HFFc6 (cell line): ENCODE results near the gene CASK. TPM values are rescaled to one million over a fixed set of nuclear protein-coding genes. Genes with fewer than 3 reads are reported as not detected.
A peak's percentile ranks its signal among the peaks of the same experiment; 100 is the strongest.

Experiments used
- DNase-seq: peaks from one replicate; pipeline ENCODE4 v3.0.0-alpha.2; 2018
- H3K27ac Mint-ChIP-seq: 2 replicates; pipeline ENCODE4 v1.8.0; 2020; ENCODE audit warnings: mild to moderate bottlenecking, mixed read lengths
- H3K27me3 Mint-ChIP-seq: 2 replicates; pipeline ENCODE4 v1.8.0; 2021; ENCODE audit warnings: mild to moderate bottlenecking, moderate library complexity, mixed read lengths; ENCODE audit not compliant: insufficient read depth
- H3K36me3 Mint-ChIP-seq: 2 replicates; pipeline ENCODE4 v1.8.0; 2021; ENCODE audit warnings: low read depth, mixed read lengths
- H3K4me1 Mint-ChIP-seq: 2 replicates; pipeline ENCODE4 v1.8.0; 2020; ENCODE audit warnings: low read depth, mixed read lengths
- H3K4me3 Mint-ChIP-seq: 2 replicates; pipeline ENCODE4 v1.8.0; 2020; ENCODE audit warnings: mild to moderate bottlenecking, moderate library complexity, mixed read lengths
- H3K9me3 Mint-ChIP-seq: 2 replicates; pipeline ENCODE4 v1.8.0; 2020; ENCODE audit warnings: mild to moderate bottlenecking, mixed read lengths
- CTCF ChIP-seq: fragments of 200-600 bp; sonication (generic); IDR thresholded peaks from 2 replicates; pipeline ENCODE4 v1.5.0; 2021; ENCODE audit warnings: antibody characterized with exemption, mild to moderate bottlenecking
- total RNA-seq, 6 experiments: library from RNA; stranded (reverse); fragmentation: NEBNext Ultra II Directional; extraction: Animal tissue kit (Norgen Biotek cat#: 25700); gene quantifications; 2 replicates in 1 of 6; 3 replicates in 5 of 6; pipeline ENCODE4 v1.2.3, GENCODE V29; 2021

Gene CASK
- total RNA-seq, 6 experiments from 2014 or later = 34.7 to 37.1 (median 35.4) TPM

GRCh38 chrX:41739871-41740270 lies 183.5 kb downstream of the CASK start:
- H3K9me3 Mint-ChIP-seq = no peaks in the 10 kb centered on the region
- DNase-seq = no peak
- H3K27me3 Mint-ChIP-seq = no peaks in the 10 kb centered on the region; the same call in 1 of the 2 replicates
- no peaks in the 10 kb centered on the region for H3K4me1 Mint-ChIP-seq
- no peak for TF ChIP-seq CTCF
- no peak overlapping the region for H3K4me3 Mint-ChIP-seq
- no peaks in the 10 kb centered on the region for H3K36me3 Mint-ChIP-seq
- H3K27ac Mint-ChIP-seq = no peak overlapping the region

GRCh38 chrX:41737065-41737464 lies 186.3 kb downstream of the CASK start:
- Mint-ChIP-seq H3K36me3 (no peaks in the 10 kb centered on the region), H3K27me3 (no peaks in the 10 kb centered on the region; the same call in 1 of the 2 replicates), H3K9me3 (no peaks in the 10 kb centered on the region), H3K4me1 (peaks cover 5% of the 10 kb centered on the region; the same call in 1 of the 2 replicates), H3K27ac (no peak overlapping the region), H3K4me3 (no peak overlapping the region)
- no peak for DNase-seq
- no peak for TF ChIP-seq CTCF

- Mint-ChIP-seq H3K4me1 (peaks cover 5% of the 10 kb centered on the region; the same call in 1 of the 2 replicates), H3K27ac (no peak overlapping the region), H3K27me3 (no peaks in the 10 kb centered on the region), H3K9me3 (no peaks in the 10 kb centered on the region), H3K36me3 (no peaks in the 10 kb centered on the region), H3K4me3 (no peak overlapping the region)
- DNase-seq = peak; percentile 2
- peak; percentile 72 for TF ChIP-seq CTCF
Measured at GRCh38 chrX:41734530-41734929, 188.8 kb downstream of the CASK start.

- no peak for TF ChIP-seq CTCF
- Mint-ChIP-seq H3K4me1 (peaks cover 5% of the 10 kb centered on the region; the same call in 1 of the 2 replicates), H3K9me3 (no peaks in the 10 kb centered on the region), H3K27ac (no peak overlapping the region), H3K27me3 (no peaks in the 10 kb centered on the region), H3K4me3 (no peak overlapping the region), H3K36me3 (no peaks in the 10 kb centered on the region)
- no peak for DNase-seq
Measured at GRCh38 chrX:41733939-41734338, 189.4 kb downstream of the CASK start.

- Mint-ChIP-seq H3K27ac (no peak overlapping the region), H3K27me3 (no peaks in the 10 kb centered on the region), H3K9me3 (no peaks in the 10 kb centered on the region), H3K4me1 (peaks cover 5% of the 10 kb centered on the region; the same call in 1 of the 2 replicates), H3K4me3 (no peak overlapping the region), H3K36me3 (no peaks in the 10 kb centered on the region)
- DNase-seq = no peak
- TF ChIP-seq CTCF = no peak
Measured at GRCh38 chrX:41732260-41732659, 191.1 kb downstream of the CASK start.

- no peaks in the 10 kb centered on the region for H3K27me3 Mint-ChIP-seq
- peaks cover 5% of the 10 kb centered on the region; the same call in 1 of the 2 replicates for H3K4me1 Mint-ChIP-seq
- TF ChIP-seq CTCF = no peak
- no peaks in the 10 kb centered on the region for H3K36me3 Mint-ChIP-seq
- no peak overlapping the region for H3K27ac Mint-ChIP-seq
- no peaks in the 10 kb centered on the region for H3K9me3 Mint-ChIP-seq
- H3K4me3 Mint-ChIP-seq = no peak overlapping the region
- DNase-seq = no peak
Measured at GRCh38 chrX:41730081-41730480, 193.3 kb downstream of the CASK start.
